ENCODE measurements around the gene KIAA1217. TPM values are rescaled to one million over a fixed set of nuclear protein-coding genes. Genes with fewer than 3 reads are reported as not detected.

Gene KIAA1217
- total RNA-seq, 1 experiment from 2014 or later, result 7.8 TPM

DNA sequence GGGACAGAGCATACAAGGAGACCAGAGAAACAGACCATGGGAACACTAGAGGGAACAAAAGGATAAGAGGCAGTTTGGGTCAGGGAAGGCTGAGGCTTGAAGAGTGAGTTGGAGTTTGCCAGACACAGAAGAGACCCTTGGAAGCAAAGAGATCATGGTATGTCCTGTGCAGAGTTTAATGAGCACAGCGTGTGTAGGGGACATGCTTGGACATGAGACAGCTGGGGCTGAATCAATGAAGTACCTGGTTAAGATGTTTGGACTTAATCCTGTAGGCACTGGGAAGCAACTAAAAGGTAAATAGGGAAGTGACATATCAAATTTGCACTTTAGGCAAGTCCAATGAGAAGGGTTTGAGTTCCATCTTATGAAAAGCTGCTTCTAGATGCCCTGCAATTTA is 79.6 kb downstream of the KIAA1217 start:
- Histone ChIP-seq H3K27ac (ENCODE audit: low read depth, low read length) (no peak overlapping the region), H2AFZ (ENCODE audit: low read depth, low read length, poor library complexity, severe bottlenecking) (no peak overlapping the region), H3K4me2 (ENCODE audit: low read length) (no peak overlapping the region), H3K27me3 (ENCODE audit: insufficient read depth, low read length) (no peaks in the 10 kb centered on the region), H3K9me3 (ENCODE audit: control insufficient read depth in 1 of 2, insufficient read depth in 1 of 2, low read depth in 1 of 2, low read length in 2 of 2) (no peaks in the 10 kb centered on the region), H3K79me2 (ENCODE audit: insufficient read depth, low read length) (no peaks in the 10 kb centered on the region), H3K9ac (ENCODE audit: low read length) (no peak overlapping the region), H3K9me2 (ENCODE audit: insufficient read depth) (no peaks in the 10 kb centered on the region), H4K20me1 (ENCODE audit: insufficient read depth) (no peaks in the 10 kb centered on the region), H3K4me1 (ENCODE audit: control insufficient read depth in 1 of 2, insufficient read depth in 2 of 2, low read length in 2 of 2) (peaks cover 0 to 2% of the 10 kb centered on the region in 2 experiments; a peak in 1 of 4 replicates), H3K4me3 (replicated peaks in 1 of 2; ENCODE audit: low read depth in 1 of 2, low read length in 2 of 2) (no peak overlapping the region), H3K36me3 (ENCODE audit: control insufficient read depth in 1 of 2, insufficient read depth in 2 of 2, low read length in 2 of 2) (no peaks in the 10 kb centered on the region)
- ATAC-seq, result no peak
- RAD21 ChIA-PET (ENCODE audit: low non-redundant PET in 1 of 2, low total read pairs in 2 of 2, uncharacterized antibody in 2 of 2, unreplicated experiment in 2 of 2), result no interaction called here
- BruUV-seq (replicated peaks), result no TSS peak
- CTCF ChIA-PET, result no interaction called here
- TF ChIP-seq ZNF274 (IDR thresholded peaks at IDR 0.05; ENCODE audit: low read depth, low read length), result no peak
- no peak for TF ChIP-seq ELF1 (IDR thresholded peaks at IDR 0.05; ENCODE audit: borderline replicate concordance, low read depth)
- no peak for TF ChIP-seq EZH2 (IDR thresholded peaks at IDR 0.05)
- no peak for TF ChIP-seq RAD21 (IDR thresholded peaks at IDR 0.05; ENCODE audit: low read depth)
- TF ChIP-seq, protein P1, sequence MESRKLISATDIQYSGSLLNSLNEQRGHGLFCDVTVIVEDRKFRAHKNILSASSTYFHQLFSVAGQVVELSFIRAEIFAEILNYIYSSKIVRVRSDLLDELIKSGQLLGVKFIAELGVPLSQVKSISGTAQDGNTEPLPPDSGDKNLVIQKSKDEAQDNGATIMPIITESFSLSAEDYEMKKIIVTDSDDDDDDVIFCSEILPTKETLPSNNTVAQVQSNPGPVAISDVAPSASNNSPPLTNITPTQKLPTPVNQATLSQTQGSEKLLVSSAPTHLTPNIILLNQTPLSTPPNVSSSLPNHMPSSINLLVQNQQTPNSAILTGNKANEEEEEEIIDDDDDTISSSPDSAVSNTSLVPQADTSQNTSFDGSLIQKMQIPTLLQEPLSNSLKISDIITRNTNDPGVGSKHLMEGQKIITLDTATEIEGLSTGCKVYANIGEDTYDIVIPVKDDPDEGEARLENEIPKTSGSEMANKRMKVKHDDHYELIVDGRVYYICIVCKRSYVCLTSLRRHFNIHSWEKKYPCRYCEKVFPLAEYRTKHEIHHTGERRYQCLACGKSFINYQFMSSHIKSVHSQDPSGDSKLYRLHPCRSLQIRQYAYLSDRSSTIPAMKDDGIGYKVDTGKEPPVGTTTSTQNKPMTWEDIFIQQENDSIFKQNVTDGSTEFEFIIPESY (IDR thresholded peaks at IDR 0.05; ENCODE audit: extremely low read depth, insufficient replicate concordance, low read length), result no peak
- TF ChIP-seq POLR2AphosphoS5 (IDR thresholded peaks at IDR 0.05; ENCODE audit: low read depth, low read length), result no peak
- no peak for TF ChIP-seq SP1 (IDR thresholded peaks at IDR 0.05; ENCODE audit: low read depth)
- TF ChIP-seq TCF7L2 (IDR thresholded peaks at IDR 0.05; ENCODE audit: borderline replicate concordance, extremely low read depth, insufficient read depth, insufficient read length), result no peak
- TF ChIP-seq, protein P2, sequence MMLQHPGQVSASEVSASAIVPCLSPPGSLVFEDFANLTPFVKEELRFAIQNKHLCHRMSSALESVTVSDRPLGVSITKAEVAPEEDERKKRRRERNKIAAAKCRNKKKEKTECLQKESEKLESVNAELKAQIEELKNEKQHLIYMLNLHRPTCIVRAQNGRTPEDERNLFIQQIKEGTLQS (IDR thresholded peaks at IDR 0.05), result no peak
- no peak for TF ChIP-seq REST (IDR thresholded peaks at IDR 0.05; ENCODE audit: low read depth)
- no peak for TF ChIP-seq CBX3 (IDR thresholded peaks at IDR 0.05; ENCODE audit: low read depth)
- TF ChIP-seq, protein P3, sequence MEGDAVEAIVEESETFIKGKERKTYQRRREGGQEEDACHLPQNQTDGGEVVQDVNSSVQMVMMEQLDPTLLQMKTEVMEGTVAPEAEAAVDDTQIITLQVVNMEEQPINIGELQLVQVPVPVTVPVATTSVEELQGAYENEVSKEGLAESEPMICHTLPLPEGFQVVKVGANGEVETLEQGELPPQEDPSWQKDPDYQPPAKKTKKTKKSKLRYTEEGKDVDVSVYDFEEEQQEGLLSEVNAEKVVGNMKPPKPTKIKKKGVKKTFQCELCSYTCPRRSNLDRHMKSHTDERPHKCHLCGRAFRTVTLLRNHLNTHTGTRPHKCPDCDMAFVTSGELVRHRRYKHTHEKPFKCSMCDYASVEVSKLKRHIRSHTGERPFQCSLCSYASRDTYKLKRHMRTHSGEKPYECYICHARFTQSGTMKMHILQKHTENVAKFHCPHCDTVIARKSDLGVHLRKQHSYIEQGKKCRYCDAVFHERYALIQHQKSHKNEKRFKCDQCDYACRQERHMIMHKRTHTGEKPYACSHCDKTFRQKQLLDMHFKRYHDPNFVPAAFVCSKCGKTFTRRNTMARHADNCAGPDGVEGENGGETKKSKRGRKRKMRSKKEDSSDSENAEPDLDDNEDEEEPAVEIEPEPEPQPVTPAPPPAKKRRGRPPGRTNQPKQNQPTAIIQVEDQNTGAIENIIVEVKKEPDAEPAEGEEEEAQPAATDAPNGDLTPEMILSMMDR (IDR thresholded peaks at IDR 0.05 in 2 of 3, conservative IDR thresholded peaks at IDR 0.05 in 1 of 3; ENCODE audit: borderline replicate concordance in 1 of 3, insufficient read depth in 1 of 3, low read depth in 2 of 3, low read length in 2 of 3), result no peak
- TF ChIP-seq YY1 (IDR thresholded peaks at IDR 0.05; ENCODE audit: extremely low read depth, insufficient replicate concordance, low read depth, low read length), result no peak
- no peak for TF ChIP-seq JUND (IDR thresholded peaks at IDR 0.05)
- TF ChIP-seq POLR2A (IDR thresholded peaks at IDR 0.05; ENCODE audit: borderline replicate concordance, extremely low read depth, insufficient read depth, insufficient read length), result no peak
- TF ChIP-seq, protein P4, sequence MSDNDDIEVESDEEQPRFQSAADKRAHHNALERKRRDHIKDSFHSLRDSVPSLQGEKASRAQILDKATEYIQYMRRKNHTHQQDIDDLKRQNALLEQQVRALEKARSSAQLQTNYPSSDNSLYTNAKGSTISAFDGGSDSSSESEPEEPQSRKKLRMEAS (IDR thresholded peaks at IDR 0.05), result no peak
- TF ChIP-seq SRF (IDR thresholded peaks at IDR 0.05; ENCODE audit: low read depth), result no peak
- no peak for TF ChIP-seq CEBPB (IDR thresholded peaks at IDR 0.05; ENCODE audit: low read depth)
- no peak for DNase-seq (ENCODE audit: low read depth, low spot score)
- POLR2A ChIA-PET, result no interaction called here
- intact Hi-C loops (cut with micrococcal nuclease), result no loop called here
